ENCODE data around the gene MIS18A.
"Not testable (repeated sequence)": the region's sequence is repeated elsewhere in the genome, so short reads cannot be mapped to it uniquely, and the experiment has no call there.

MIS18A gene

GRCh38 chr21:32303385-32303784, 24.5 kb upstream of the MIS18A start:
- DNase-seq = no peak

GRCh38 chr21:32302560-32302959, 23.7 kb upstream of the MIS18A start:
- DNase-seq = no peak

- no peak for DNase-seq
Observed at GRCh38 chr21:32301596-32301995, 22.7 kb upstream of the MIS18A start.

- no peak for DNase-seq
Observed at GRCh38 chr21:32300117-32300681, 21.4 kb upstream of the MIS18A start.

- DNase-seq = no peak
Observed at GRCh38 chr21:32299695-32300094, 20.8 kb upstream of the MIS18A start.

- DNase-seq = no peak
Observed at GRCh38 chr21:32298658-32299081, 19.8 kb upstream of the MIS18A start, which contains the start of gene MRAP. Gene MRAP (plus strand): TSS chr21:32298855. CDS start chr21:32298972, 117 bp downstream.

- no peak for DNase-seq
Observed at GRCh38 chr21:32298148-32298559, 19.3 kb upstream of the MIS18A start.

GRCh38 chr21:32297449-32297848, 18.6 kb upstream of the MIS18A start:
- no peak for DNase-seq

GRCh38 chr21:32285476-32285875, 6.6 kb upstream of the MIS18A start:
- no peak for DNase-seq

- no peak for DNase-seq
Observed at GRCh38 chr21:32282992-32283391, 4.1 kb upstream of the MIS18A start.

GRCh38 chr21:32281531-32281930, 2.7 kb upstream of the MIS18A start:
- DNase-seq = no peak

GRCh38 chr21:32279377-32279680, 480 bp upstream of the MIS18A start:
- DNase-seq = no peak

GRCh38 chr21:32278103-32278502, 746 bp downstream of the MIS18A start:
- no peak for DNase-seq

GRCh38 chr21:32276671-32277070, 2.2 kb downstream of the MIS18A start:
- no peak for DNase-seq

GRCh38 chr21:32270748-32271147, 8.1 kb downstream of the MIS18A start:
- DNase-seq = no peak

- DNase-seq = not testable (repeated sequence)
Observed at GRCh38 chr21:32265321-32265720, 13.5 kb downstream of the MIS18A start.

GRCh38 chr21:32261929-32262328, 16.9 kb downstream of the MIS18A start:
- no peak for DNase-seq

GRCh38 chr21:32260130-32260529, 18.7 kb downstream of the MIS18A start:
- DNase-seq = no peak

- DNase-seq = not testable (repeated sequence)
Observed at GRCh38 chr21:32258786-32259048, 20.1 kb downstream of the MIS18A start.

GRCh38 chr21:32257962-32258785, 20.7 kb downstream of the MIS18A start:
- DNase-seq = peak; percentile 6

- no peak for DNase-seq
Observed at GRCh38 chr21:32256873-32257620, 21.8 kb downstream of the MIS18A start.

GRCh38 chr21:32256251-32256650, 22.6 kb downstream of the MIS18A start:
- no peak for DNase-seq

- DNase-seq = no peak
Observed at GRCh38 chr21:32253215-32253641, 25.6 kb downstream of the MIS18A start.

- no peak for DNase-seq
Observed at GRCh38 chr21:32252136-32252535, 26.7 kb downstream of the MIS18A start.

Data from stimulated activated naive CD4-positive, alpha-beta T cell treated with Interleukin-2 at 50 U/mL for 16 hours (primary cell).